Ishikawa (cell line): ENCODE data around the gene DCAF11.

ENCODE experiments used
- CEBPB ChIP-seq: IDR thresholded peaks from 2 replicates; pipeline ENCODE4 v1.6.1; 2012
- CREB1 ChIP-seq: IDR thresholded peaks from 2 replicates; pipeline ENCODE4 v1.6.1; 2012; ENCODE audit warnings: low read depth
- EGR1 ChIP-seq: IDR thresholded peaks from 2 replicates; pipeline ENCODE4 v1.6.1; 2012
- EP300 ChIP-seq: IDR thresholded peaks from 2 replicates; pipeline ENCODE4 v1.6.1; 2012; ENCODE audit warnings: borderline replicate concordance
- FOXM1 ChIP-seq: IDR thresholded peaks from 2 replicates; pipeline ENCODE4 v1.6.1; 2012; ENCODE audit warnings: low read depth, borderline replicate concordance
- MAX ChIP-seq: IDR thresholded peaks from 2 replicates; pipeline ENCODE4 v1.6.1; 2012
- NFIC ChIP-seq: IDR thresholded peaks from 2 replicates; pipeline ENCODE4 v1.6.1; 2012
- RAD21 ChIP-seq: IDR thresholded peaks from 2 replicates; pipeline ENCODE4 v1.6.1; 2012; ENCODE audit warnings: low read depth
- TAF1 ChIP-seq: IDR thresholded peaks from 2 replicates; pipeline ENCODE4 v1.6.1; 2012; ENCODE audit warnings: low read depth, mild to moderate bottlenecking
- TCF12 ChIP-seq: IDR thresholded peaks from 2 replicates; pipeline ENCODE4 v1.6.1; 2012; ENCODE audit warnings: low read depth
- TEAD4 ChIP-seq: IDR thresholded peaks from 2 replicates; pipeline ENCODE4 v1.6.1; 2012
- YY1 ChIP-seq: IDR thresholded peaks from 2 replicates; pipeline ENCODE4 v1.6.1; 2012; ENCODE audit warnings: low read depth
- ZBTB7A ChIP-seq: IDR thresholded peaks from 2 replicates; pipeline ENCODE4 v1.6.1; 2012; ENCODE audit warnings: low read depth
- TF ChIP-seq, protein P1 (sequence below): IDR thresholded peaks from 2 replicates; pipeline ENCODE4 v1.6.1; 2012; ENCODE audit warnings: low read depth, mild to moderate bottlenecking
- TF ChIP-seq, protein P2 (sequence below): IDR thresholded peaks from 2 replicates; pipeline ENCODE4 v1.6.1; 2012

Gene DCAF11

GRCh38 chr14:24167469-24168114, 53.0 kb downstream of the DCAF11 start:
- TF ChIP-seq FOXM1: no peak
- TF ChIP-seq MAX: no peak
- no peak for TF ChIP-seq CEBPB
- no peak for TF ChIP-seq TAF1
- TF ChIP-seq RAD21: no peak
- TF ChIP-seq, protein P1, sequence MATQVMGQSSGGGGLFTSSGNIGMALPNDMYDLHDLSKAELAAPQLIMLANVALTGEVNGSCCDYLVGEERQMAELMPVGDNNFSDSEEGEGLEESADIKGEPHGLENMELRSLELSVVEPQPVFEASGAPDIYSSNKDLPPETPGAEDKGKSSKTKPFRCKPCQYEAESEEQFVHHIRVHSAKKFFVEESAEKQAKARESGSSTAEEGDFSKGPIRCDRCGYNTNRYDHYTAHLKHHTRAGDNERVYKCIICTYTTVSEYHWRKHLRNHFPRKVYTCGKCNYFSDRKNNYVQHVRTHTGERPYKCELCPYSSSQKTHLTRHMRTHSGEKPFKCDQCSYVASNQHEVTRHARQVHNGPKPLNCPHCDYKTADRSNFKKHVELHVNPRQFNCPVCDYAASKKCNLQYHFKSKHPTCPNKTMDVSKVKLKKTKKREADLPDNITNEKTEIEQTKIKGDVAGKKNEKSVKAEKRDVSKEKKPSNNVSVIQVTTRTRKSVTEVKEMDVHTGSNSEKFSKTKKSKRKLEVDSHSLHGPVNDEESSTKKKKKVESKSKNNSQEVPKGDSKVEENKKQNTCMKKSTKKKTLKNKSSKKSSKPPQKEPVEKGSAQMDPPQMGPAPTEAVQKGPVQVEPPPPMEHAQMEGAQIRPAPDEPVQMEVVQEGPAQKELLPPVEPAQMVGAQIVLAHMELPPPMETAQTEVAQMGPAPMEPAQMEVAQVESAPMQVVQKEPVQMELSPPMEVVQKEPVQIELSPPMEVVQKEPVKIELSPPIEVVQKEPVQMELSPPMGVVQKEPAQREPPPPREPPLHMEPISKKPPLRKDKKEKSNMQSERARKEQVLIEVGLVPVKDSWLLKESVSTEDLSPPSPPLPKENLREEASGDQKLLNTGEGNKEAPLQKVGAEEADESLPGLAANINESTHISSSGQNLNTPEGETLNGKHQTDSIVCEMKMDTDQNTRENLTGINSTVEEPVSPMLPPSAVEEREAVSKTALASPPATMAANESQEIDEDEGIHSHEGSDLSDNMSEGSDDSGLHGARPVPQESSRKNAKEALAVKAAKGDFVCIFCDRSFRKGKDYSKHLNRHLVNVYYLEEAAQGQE: no peak
- no peak for TF ChIP-seq ZBTB7A
- no peak for TF ChIP-seq TEAD4
- no peak for TF ChIP-seq EP300
- TF ChIP-seq TCF12: no peak
- TF ChIP-seq, protein P2, sequence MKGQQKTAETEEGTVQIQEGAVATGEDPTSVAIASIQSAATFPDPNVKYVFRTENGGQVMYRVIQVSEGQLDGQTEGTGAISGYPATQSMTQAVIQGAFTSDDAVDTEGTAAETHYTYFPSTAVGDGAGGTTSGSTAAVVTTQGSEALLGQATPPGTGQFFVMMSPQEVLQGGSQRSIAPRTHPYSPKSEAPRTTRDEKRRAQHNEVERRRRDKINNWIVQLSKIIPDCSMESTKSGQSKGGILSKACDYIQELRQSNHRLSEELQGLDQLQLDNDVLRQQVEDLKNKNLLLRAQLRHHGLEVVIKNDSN: no peak
- TF ChIP-seq NFIC: no peak
- no peak for TF ChIP-seq CREB1
- no peak for TF ChIP-seq EGR1
- TF ChIP-seq YY1: no peak

DNA sequence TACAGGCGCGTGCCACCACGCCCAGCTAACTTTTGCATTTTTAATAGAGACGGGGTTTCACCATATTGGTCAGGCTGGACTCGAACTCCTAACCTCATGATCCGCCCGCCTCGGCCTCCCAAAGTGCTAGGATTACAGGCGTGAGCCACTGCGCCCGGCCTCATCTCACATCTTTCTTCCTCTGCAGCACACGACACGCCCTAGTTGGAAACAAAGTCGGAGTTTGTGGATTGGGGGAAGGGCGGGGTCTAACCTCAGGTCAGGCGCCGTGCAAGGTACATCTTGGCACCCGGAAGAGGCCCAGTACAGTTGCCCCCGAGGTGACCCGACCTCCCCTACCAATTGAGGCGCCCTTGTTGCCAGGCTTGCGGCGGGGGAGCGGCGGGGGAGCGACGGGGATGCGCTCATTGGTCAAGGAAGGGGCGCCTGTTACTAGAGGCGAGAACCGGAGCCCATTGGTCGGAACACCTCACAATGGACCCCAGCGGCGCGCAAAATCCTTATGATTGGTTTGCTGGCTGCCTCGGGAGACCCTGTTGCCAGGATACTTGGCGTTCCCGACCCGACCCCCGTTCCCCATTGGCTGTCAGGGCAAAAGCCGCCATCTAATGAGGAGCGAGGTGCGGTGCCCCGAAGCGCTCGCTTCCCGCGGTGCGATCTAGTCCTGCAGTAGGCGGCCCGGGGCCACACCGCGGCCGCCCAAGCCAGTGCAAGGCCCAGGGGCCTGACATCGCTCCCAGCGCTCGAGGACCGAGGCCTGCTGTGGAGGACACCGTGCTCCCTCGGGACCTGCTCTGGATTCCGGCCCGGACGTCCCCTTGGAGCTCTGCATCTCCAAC, 57.1 kb downstream of the DCAF11 start, which contains the start of gene REC8:
Gene REC8, plus strand, starts transcription at position 659 of the 839 bp plus-strand sequence. CDS start 473 bp downstream, outside the sequence.
- TF ChIP-seq TCF12 (no peak), NFIC (no peak), RAD21 (no peak), EGR1 (no peak), CREB1 (no peak), FOXM1 (no peak), TAF1 (no peak), CEBPB (no peak), MAX (no peak), ZBTB7A (no peak), TEAD4 (no peak), YY1 (no peak), EP300 (no peak)
- TF ChIP-seq, protein P2: no peak
- TF ChIP-seq, protein P1: no peak

GRCh38 chr14:24172261-24172860, 57.8 kb downstream of the DCAF11 start:
- TF ChIP-seq, protein P1: no peak
- TF ChIP-seq TCF12 (no peak), RAD21 (no peak), CREB1 (no peak), FOXM1 (no peak)

DNA sequence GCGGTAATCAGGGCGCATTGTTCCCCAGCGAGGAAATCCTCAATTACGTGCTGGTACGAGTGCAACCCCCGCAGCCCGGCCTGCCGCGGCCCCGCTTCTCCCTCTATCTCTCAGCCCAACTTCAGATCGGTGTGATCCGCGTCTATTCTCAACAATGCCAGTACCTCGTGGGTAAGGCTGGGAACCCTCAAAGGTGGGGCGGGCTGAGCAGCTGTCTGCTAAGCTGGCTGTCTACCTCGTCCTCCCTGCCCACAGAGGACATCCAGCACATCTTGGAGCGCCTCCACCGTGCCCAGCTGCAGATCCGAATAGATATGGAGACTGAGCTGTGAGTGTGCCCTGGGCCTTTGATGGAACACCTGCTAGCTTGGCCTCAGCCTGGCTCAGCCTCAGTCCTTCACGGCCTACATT, 58.3 kb downstream of the DCAF11 start:
- TF ChIP-seq, protein P2: no peak
- TF ChIP-seq CREB1 (no peak), FOXM1 (no peak), TEAD4 (no peak), EP300 (no peak), MAX (no peak), NFIC (no peak), YY1 (no peak), RAD21 (no peak), ZBTB7A (no peak), CEBPB (no peak), EGR1 (no peak), TCF12 (no peak)
